22Rv1 (cell line): Measurements from ENCODE around the gene BBS1.

ENCODE experiments used
- ZFX ChIP-seq: fragments of 450-650 bp; IDR thresholded peaks from 2 replicates; pipeline ENCODE4 v1.6.1; 2017; ENCODE audit warnings: antibody characterized with exemption, borderline replicate concordance
- TF ChIP-seq, protein P1 (sequence below): fragments of 450-650 bp; IDR thresholded peaks from 2 replicates; pipeline ENCODE4 v1.5.1; 2017; ENCODE audit warnings: mild to moderate bottlenecking

DNA sequence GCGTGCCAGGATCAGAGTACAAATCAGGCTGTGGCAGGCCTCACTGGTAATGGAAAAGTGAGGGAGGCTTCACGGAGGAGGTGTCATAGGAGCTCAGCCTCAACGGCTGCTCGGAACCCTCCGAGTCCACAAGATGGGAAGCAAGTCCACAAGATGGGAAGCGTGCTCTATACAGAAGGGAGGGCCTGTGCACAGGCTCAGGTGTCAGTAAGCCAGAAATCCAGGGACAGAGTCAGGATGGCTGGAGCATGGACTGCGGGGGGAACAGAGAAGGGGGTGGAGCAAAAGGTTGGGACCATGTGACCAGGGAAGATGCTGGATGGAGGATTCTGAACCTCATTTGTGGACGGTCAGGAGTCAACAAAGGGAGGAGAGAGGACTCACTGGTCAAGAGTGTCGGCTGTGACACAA is 33.6 kb upstream of the BBS1 start:
- TF ChIP-seq, protein P1, sequence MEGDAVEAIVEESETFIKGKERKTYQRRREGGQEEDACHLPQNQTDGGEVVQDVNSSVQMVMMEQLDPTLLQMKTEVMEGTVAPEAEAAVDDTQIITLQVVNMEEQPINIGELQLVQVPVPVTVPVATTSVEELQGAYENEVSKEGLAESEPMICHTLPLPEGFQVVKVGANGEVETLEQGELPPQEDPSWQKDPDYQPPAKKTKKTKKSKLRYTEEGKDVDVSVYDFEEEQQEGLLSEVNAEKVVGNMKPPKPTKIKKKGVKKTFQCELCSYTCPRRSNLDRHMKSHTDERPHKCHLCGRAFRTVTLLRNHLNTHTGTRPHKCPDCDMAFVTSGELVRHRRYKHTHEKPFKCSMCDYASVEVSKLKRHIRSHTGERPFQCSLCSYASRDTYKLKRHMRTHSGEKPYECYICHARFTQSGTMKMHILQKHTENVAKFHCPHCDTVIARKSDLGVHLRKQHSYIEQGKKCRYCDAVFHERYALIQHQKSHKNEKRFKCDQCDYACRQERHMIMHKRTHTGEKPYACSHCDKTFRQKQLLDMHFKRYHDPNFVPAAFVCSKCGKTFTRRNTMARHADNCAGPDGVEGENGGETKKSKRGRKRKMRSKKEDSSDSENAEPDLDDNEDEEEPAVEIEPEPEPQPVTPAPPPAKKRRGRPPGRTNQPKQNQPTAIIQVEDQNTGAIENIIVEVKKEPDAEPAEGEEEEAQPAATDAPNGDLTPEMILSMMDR: no peak
- no peak for TF ChIP-seq ZFX
